ENCODE results near the gene RASAL2.
A peak's percentile ranks its signal among the peaks of the same experiment; 100 is the strongest.

Gene RASAL2

DNA sequence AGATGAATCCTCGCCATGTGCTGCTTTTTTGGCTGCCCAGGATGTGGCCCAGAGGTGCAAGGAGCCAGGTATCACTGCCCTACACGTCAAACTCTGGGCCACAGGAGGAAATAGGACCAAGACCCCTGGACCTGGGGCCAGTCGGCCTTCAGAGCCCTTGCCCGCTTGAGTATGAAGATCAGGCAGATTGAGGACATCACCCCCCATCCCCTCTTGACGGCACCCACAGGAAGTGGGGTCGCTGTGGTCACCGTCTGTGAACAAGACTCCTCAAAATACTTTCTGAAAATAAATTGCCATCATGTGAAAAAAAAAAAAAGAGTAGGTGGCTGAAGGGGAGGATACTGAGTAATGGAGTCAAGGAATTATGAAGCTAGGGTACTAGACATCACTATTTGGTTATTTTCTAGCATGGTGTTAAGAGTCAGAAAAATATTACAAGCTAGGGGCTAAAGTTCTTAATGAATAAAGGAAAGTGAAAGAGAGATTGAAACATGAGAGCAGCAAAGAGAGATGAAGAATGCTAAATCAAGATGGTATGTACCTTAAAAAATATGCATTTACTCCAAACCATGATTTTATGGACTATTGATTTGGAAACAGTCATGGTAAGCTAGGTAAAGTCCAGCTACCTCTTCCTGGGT, 318.0 kb downstream of the RASAL2 start:
- H3K4me3 ChIP-seq (ENCODE audit: low read length) = no peak overlapping the region
- TF ChIP-seq, protein P1, sequence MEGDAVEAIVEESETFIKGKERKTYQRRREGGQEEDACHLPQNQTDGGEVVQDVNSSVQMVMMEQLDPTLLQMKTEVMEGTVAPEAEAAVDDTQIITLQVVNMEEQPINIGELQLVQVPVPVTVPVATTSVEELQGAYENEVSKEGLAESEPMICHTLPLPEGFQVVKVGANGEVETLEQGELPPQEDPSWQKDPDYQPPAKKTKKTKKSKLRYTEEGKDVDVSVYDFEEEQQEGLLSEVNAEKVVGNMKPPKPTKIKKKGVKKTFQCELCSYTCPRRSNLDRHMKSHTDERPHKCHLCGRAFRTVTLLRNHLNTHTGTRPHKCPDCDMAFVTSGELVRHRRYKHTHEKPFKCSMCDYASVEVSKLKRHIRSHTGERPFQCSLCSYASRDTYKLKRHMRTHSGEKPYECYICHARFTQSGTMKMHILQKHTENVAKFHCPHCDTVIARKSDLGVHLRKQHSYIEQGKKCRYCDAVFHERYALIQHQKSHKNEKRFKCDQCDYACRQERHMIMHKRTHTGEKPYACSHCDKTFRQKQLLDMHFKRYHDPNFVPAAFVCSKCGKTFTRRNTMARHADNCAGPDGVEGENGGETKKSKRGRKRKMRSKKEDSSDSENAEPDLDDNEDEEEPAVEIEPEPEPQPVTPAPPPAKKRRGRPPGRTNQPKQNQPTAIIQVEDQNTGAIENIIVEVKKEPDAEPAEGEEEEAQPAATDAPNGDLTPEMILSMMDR (IDR thresholded peaks at IDR 0.05; ENCODE audit: insufficient read depth, low read depth, low read length, missing control alignments) = no peak
- no peak for DNase-seq (ENCODE audit: low read depth)

DNA sequence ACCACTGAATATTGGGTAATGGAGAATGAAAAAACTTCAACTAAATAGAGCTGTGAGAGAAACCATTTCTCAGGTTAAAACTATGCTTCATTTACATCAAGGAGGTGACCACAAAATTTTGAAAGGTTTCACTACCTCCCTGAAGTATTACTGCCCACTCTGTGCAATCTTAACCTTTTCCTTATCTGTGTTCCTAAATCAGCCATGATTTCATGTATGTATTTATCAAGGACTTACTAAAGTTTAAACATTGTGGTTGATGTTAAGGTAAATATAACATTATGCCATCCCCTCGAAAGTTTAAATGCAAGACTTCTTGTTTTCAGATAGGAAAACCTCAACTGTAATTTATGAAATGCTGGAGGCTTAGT, 318.5 kb downstream of the RASAL2 start:
- no peak overlapping the region for H3K4me3 ChIP-seq (ENCODE audit: low read length)
- TF ChIP-seq, protein P1 (IDR thresholded peaks at IDR 0.05; ENCODE audit: insufficient read depth, low read depth, low read length, missing control alignments) = no peak
- DNase-seq (ENCODE audit: low read depth) = no peak

DNA sequence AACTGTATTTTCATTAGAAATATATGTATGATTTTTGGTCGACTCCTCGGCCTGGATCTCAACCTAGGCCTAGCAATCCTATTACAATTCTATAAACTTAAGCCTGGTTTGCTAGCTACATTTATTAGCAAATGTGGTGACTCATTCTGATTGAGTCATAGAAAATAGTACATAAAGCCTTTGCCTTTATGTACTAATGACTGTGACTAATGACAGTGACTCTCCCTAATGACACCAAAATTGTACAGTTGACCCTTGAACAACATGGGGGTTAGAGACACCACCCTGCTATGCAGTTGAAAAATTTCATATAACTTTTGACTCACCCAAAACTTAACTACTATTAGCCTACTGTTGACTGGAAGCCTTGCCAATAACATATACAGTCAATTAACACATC, 324.0 kb downstream of the RASAL2 start:
- no peak overlapping the region for H3K4me3 ChIP-seq (ENCODE audit: low read length)
- DNase-seq (ENCODE audit: low read depth) = peak; percentile 94
- TF ChIP-seq, protein P1 (IDR thresholded peaks at IDR 0.05; ENCODE audit: insufficient read depth, low read depth, low read length, missing control alignments) = no peak

DNA sequence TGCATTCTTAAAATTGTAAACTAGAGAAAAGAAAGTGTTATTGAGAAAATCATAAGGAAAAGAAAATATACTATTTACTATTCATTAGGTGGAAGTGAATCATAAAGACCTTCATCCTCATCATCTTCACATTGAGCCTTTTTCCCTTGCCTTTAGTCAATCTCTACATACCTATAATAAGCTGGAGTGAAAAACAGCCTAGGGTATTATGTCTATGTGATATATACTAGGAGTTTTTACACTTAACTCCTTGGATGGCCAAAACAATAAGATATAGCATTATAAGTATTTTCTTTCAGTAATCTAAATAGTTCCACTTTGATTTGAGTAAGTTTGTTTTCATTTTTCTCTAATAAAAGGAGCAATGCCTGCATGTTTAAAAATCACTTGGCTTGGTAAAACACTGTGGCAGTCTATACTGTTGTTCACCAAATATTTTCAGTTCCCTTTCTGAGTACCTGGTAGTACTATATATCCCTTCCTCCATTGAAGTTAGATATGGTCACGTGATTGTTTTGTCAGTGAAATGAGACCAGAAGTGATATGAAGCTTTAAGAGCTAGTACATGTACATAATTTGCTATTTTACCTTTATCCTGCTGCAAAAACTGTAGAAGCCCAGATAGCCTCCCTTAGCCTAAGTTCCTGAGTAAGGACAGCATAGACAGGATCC, 324.5 kb downstream of the RASAL2 start:
- TF ChIP-seq, protein P1 (IDR thresholded peaks at IDR 0.05; ENCODE audit: insufficient read depth, low read depth, low read length, missing control alignments) = no peak
- H3K4me3 ChIP-seq (ENCODE audit: low read length) = no peak overlapping the region
- no peak for DNase-seq (ENCODE audit: low read depth)

DNA sequence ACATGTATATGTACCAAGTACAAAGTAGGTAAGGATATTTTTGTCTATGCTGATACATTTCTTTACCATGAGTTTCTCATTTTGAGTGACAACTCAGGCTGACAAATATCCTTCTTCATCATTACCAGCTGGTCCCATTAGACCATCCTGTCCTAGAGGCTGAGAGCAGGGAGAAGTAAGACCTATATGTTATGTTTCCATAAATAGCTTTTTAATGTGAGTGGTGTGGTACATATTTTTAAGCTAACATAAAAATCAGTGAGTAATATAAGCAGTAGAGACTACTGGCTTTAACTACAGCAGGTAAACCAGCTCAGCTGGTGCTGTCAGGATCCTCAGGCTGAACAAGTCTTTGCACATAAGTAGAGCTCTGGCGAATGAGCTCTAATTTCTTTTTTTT, 340.5 kb downstream of the RASAL2 start:
- H3K4me3 ChIP-seq (ENCODE audit: low read length) = no peak overlapping the region
- DNase-seq (ENCODE audit: low read depth) = peak; percentile 81
- TF ChIP-seq, protein P1 (IDR thresholded peaks at IDR 0.05; ENCODE audit: insufficient read depth, low read depth, low read length, missing control alignments) = no peak

DNA sequence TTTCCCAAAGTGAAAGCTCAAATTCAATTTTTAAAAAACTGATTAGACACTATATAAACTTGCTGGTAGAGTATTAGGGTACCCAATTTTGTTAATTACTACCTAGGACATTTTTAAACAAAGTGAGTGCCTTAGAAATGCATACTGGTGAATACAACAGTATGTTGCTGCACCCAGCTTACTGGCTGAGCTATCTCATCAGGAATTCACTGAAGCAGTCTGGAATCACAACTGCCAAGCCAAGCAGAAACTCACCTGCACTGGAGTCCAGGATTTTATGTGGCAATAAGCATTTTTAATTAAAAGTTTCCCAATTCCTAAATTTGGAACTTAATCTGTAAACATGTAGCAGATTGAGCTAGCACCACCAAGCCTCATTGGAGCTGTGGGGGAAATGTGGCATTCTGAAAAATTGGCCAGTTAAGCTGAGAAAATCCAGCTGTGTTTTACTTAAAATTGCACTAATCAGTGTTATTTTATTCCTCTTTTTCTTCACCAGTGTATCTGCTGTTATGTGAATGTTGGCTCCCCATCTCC, 341.1 kb downstream of the RASAL2 start:
- peak overlapping the region; percentile 6 for H3K4me3 ChIP-seq (ENCODE audit: low read length)
- peak; percentile 57 for DNase-seq (ENCODE audit: low read depth)
- TF ChIP-seq, protein P1 (IDR thresholded peaks at IDR 0.05; ENCODE audit: insufficient read depth, low read depth, low read length, missing control alignments) = no peak
